ENCODE results near the gene SRP72. TPM values are rescaled to one million over a fixed set of nuclear protein-coding genes. Genes with fewer than 3 reads are reported as not detected.
"Not testable (repeated sequence)": the region's sequence is repeated elsewhere in the genome, so short reads cannot be mapped to it uniquely, and the experiment has no call there.

Gene SRP72
- total RNA-seq, 1 donor from 2014 or later, result 85.4 TPM

GRCh38 chr4:56438766-56439165, 28.7 kb upstream of the SRP72 start:
- peaks cover 11% of the 10 kb centered on the region for H3K36me3 ChIP-seq
- intact Hi-C loops (cut with DNase I), result no loop called here
- ATAC-seq, result no peak
- TF ChIP-seq CTCF (IDR thresholded peaks at IDR 0.05), result no peak
- no peaks in the 10 kb centered on the region for H3K27me3 ChIP-seq
- H3K9me3 ChIP-seq, result no peaks in the 10 kb centered on the region
- peaks cover 9% of the 10 kb centered on the region for H3K4me1 ChIP-seq
- H3K27ac ChIP-seq, result no peak overlapping the region
- H3K4me3 ChIP-seq, result no peak overlapping the region
- no peak for DNase-seq

- H3K27me3 ChIP-seq, result no peaks in the 10 kb centered on the region
- no peak overlapping the region for H3K27ac ChIP-seq
- intact Hi-C loops (cut with DNase I), result no loop called here
- no peak overlapping the region for H3K4me3 ChIP-seq
- H3K4me1 ChIP-seq, result no peaks in the 10 kb centered on the region
- ATAC-seq (no peak), DNase-seq (no peak)
- no peak for TF ChIP-seq CTCF (IDR thresholded peaks at IDR 0.05)
- H3K9me3 ChIP-seq, result no peaks in the 10 kb centered on the region
- H3K36me3 ChIP-seq, result peaks cover 11% of the 10 kb centered on the region
Measured at GRCh38 chr4:56440983-56441382, 26.4 kb upstream of the SRP72 start.

GRCh38 chr4:56444719-56445118, 22.7 kb upstream of the SRP72 start:
- no peak for TF ChIP-seq CTCF (IDR thresholded peaks at IDR 0.05)
- Histone ChIP-seq H3K4me3 (no peak overlapping the region), H3K36me3 (peaks cover 24% of the 10 kb centered on the region), H3K27ac (no peak overlapping the region), H3K9me3 (no peaks in the 10 kb centered on the region), H3K27me3 (no peaks in the 10 kb centered on the region), H3K4me1 (no peaks in the 10 kb centered on the region)
- ATAC-seq (no peak), DNase-seq (no peak)
- intact Hi-C loops (cut with DNase I), result no loop called here

GRCh38 chr4:56445699-56446098, 21.7 kb upstream of the SRP72 start:
- no peaks in the 10 kb centered on the region for H3K9me3 ChIP-seq
- no peaks in the 10 kb centered on the region for H3K27me3 ChIP-seq
- peaks cover 28% of the 10 kb centered on the region for H3K36me3 ChIP-seq
- ATAC-seq, result no peak
- intact Hi-C loops (cut with DNase I), result no loop called here
- no peak for DNase-seq
- H3K27ac ChIP-seq, result no peak overlapping the region
- no peak for TF ChIP-seq CTCF (IDR thresholded peaks at IDR 0.05)
- H3K4me3 ChIP-seq, result no peak overlapping the region
- no peaks in the 10 kb centered on the region for H3K4me1 ChIP-seq

- Histone ChIP-seq H3K4me1 (no peaks in the 10 kb centered on the region), H3K27me3 (no peaks in the 10 kb centered on the region), H3K36me3 (peaks cover 36% of the 10 kb centered on the region), H3K4me3 (no peak overlapping the region), H3K27ac (no peak overlapping the region), H3K9me3 (no peaks in the 10 kb centered on the region)
- no peak for TF ChIP-seq CTCF (IDR thresholded peaks at IDR 0.05)
- intact Hi-C loops (cut with DNase I), result no loop called here
- ATAC-seq (no peak), DNase-seq (no peak)
Measured at GRCh38 chr4:56448301-56448700, 19.1 kb upstream of the SRP72 start.

- H3K36me3 ChIP-seq, result peaks cover 36% of the 10 kb centered on the region
- intact Hi-C loops (cut with DNase I), result not testable (repeated sequence)
Measured at GRCh38 chr4:56449475-56449874, 17.9 kb upstream of the SRP72 start.

More at GRCh38 chr4:56449475-56449874, 17.9 kb upstream of the SRP72 start:
- H3K27ac ChIP-seq, H3K27me3 ChIP-seq, H3K9me3 ChIP-seq, ATAC-seq, H3K4me1 ChIP-seq, DNase-seq, H3K4me3 ChIP-seq: not testable (repeated sequence)
